ENCODE data around the gene RBM28.
"Not testable (repeated sequence)": the region's sequence is repeated elsewhere in the genome, so short reads cannot be mapped to it uniquely, and the experiment has no call there.

The RBM28 gene

DNA sequence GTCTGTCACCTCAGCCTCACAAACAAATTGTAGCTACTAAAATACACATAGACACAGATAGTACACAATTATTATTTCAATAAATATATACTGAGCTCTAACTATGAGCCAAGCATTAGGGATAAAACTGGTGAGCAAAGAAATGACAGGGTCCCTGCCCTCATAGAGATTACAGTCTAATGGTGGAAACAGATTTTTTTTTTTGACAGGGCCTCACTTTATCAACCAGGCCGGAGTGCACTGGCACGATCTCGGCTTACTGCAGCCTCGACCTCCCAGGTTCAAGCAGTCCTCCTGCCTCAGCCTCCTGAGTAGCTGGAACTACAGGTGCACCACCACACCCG, 695 bp upstream of the RBM28 start:
- no peak for DNase-seq

DNA sequence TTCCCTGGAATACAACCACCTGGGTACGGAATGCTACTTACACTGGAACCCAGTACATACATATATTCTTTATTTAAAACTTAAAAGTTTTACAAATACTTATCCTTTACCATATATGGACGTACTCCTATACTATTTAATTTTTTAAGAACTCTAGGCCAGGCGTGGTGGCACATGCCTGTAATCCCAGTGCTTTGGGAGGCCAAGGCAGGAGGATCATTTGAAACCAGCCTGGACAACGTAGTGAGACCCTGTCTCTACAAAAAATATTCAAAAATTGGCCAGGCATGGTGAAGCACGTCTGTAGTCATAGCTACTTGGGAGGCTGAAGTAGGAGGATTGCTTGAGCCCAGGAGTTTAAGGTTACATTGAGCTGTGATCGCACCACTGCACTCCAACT, 2.0 kb downstream of the RBM28 start:
- DNase-seq = no peak

DNA sequence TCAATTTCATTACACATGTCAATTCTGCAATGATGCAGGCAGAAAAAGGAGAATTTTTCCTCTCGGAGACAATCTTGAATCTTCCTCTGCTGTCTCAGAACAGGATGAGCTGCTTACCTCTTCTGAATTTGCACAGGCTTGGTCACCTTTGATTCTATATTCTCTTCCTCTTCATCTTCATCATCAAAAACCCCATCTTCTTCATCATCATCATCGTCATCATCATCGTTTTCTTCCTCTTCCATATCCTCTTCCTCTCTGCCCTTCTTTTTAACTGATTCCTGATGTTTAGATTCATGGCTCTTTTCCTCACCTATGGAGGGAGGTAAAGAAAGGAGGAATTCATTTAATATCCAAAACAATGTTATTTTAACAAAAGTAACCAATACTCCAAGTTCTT, 8.0 kb downstream of the RBM28 start:
- no peak for DNase-seq

DNA sequence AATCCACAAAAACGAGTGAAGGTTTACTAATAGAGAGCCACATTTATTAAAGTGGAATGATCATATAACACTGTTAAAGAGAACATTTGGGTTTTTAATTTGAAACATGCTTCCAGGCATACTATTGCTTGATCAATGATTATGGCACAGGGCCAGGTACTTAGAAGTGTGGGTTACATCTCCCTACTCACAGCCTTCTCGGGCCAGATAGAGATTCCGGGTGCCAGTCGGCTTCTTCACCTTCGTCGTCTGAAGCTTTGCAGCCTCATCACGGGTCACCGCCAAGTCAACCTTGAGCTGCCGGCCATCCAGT, 19.4 kb downstream of the RBM28 start:
- no peak for DNase-seq

DNA sequence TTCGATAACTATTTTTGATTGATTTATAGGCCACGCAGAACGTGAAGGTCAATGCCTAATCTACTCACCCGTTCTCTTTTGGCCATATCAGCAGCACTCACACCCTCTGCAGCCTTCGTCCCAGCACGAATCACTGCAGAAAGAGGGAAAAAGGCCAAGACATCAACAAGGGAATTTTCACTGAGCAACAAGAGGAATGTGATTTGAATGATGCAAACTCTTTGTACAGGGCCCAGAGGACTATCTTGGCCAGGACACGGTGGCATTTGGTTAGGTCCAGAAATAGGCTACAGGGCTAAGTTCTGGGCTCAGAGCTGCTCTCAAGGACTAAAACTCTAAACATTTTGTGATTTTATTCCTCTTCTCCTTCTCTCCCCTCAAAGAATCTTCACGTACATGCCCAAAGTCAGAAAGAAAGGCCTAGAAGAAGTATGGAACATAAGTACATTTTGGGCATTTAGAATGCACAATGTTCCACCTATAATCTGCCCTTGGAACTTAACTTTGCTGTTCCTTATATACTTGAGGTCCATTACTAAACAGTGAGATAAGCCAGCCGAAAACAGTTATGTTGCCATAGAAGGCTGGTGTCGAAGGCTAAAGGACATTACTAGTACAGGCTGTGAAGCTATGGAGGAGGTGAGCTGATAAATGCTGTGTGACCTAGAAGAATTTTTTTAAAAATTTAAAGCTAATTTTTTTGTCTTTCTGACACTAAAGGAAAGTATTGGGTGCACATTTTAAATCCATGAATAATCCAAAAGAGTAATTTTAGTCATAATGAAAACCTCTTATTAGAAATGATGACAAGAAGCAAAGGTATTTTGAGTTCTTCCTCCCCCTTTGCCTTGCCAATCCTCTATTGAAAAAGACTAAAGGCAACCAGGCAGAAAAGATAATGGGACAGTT, 20.0 kb downstream of the RBM28 start:
- no peak for DNase-seq

DNA sequence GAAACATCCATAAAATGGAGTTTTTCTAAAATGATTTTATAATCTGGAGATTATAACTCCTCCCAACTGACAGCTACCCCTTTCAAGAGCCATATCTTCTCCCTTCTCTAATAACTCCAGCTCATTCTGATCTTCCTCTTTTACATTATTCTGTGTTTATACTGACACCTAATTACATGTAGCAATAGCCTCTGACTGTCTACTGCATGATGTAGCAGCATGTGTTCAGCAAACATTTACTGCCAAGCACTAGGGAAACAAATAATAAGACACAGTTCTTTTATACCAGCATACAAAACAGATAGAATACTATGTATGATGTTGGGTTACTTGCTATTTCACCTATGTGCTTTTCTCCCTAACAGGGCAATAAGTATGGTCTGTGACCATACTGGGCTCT, 20.7 kb downstream of the RBM28 start:
- no peak for DNase-seq

DNA sequence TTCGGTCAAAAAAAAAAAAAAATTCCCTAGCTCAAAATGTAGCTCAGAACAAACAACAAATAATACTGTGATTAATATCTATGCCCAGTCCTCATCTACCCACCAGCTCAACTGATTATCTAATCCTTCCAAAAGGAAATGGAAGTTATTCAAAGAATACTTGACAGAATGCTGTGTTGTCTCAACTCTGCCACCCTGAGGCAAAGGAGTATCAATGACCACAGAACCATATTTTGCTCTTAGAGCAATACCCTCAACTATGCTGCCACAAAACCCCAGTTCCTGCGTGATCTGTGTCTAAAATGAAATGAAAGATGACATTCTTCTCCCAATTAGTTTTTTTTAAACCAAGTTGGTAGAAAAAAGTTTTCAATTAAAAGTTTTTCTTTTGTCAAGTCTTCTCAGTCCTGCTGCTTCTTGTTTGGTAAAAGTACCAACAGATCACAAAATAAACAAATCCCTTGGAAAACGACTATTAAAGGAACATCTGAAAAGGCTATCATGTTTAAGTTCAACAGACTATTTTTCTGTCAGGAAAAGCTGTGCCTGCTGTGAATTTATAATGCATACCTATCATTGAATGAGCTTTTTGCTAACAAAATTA, 21.6 kb downstream of the RBM28 start:
- peak; percentile 3 for DNase-seq

DNA sequence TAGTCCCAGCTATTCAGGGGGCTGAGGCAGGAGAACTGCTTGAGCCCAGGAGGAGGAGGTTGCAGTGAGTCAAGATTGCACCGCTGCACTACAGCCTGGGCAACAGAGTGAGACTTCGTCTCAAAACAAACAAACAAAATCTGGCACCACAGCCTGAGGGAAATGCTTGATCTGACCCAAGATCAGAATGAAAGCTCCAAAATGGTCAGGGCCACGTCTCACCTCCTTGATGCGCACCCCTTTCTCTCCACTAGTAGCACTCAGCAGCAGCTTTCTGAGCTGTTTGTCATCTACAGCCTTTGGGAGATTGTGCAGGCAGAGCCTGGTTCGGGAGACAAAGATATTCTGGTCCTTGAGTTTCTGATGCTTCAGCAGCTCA, 22.7 kb downstream of the RBM28 start:
- no peak for DNase-seq

DNA sequence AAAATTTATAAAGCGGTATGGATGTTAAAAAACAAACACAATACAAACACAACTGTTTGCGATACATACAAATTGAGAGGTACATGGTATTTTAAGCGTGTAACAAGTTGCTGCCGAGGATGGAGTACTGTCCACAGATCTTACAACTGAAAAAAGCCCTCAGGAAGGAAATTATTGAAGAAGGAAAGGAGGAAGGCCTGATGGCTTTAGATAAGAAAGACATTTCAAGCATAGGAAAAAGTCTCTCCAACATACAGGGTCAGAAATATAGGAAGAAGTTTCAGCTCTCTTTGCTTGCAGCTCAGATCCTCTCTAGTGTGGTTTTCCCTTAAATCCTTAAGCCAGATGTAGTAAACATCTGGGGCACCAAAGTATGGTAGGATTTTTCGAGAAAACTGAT, 25.0 kb downstream of the RBM28 start:
- no peak for DNase-seq

DNA sequence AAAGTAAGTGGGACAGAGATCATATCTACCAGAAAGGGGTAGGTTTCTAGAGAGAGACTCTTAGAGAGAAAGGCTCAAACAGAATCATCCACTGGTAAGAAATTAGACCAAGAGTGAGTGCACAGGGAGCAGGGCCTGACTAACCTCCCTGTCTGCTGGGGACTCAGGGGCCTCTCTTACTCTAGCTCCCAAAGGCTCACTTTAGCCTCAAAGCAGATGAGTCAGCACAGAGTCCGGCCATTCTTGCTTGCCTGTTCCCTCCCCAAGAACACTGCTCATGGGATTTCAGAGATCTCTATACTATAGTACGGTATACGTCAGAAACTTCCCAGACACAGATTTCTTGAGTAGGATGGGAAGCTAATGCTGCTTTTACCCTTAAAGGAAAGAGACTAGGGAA, 32.7 kb downstream of the RBM28 start:
- no peak for DNase-seq

DNA sequence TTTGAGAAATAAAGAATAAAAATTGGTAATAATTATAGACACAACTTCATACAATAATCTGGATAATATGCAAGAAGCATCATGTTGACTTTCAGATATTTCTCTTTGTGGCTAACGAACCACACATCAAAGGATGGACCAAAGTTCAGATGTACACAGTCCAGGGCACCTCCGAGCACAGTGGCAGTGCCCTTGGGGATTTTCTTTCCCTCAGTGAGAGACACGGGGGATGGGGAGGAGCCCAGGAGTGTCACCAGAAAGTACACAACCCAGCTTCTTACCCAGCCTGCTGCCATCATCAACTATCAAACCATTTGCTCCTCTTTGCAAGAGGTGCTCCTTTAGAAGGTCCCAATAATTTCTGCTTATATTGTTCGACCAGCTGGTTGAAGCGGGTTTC, 33.2 kb downstream of the RBM28 start:
- no peak for DNase-seq

DNA sequence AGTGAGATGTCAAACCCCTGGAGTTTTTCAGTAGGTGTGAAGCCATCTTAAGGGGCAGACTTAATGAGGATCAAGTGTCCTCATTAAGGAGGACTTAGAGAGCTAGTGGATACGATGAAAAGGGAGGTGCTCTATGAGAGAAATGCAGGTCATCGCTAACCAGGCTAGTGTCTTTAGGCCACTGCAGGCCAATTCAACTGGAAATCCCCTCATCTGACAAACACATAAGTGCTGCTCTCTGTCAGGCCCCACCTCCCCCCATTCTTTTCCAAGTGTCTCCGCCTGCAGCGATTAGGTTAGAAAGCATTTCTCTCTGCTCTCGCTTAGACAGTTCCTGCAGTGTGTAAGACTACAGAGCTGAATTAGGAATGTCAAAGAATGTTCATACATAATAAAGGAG, 33.7 kb downstream of the RBM28 start:
- no peak for DNase-seq

DNA sequence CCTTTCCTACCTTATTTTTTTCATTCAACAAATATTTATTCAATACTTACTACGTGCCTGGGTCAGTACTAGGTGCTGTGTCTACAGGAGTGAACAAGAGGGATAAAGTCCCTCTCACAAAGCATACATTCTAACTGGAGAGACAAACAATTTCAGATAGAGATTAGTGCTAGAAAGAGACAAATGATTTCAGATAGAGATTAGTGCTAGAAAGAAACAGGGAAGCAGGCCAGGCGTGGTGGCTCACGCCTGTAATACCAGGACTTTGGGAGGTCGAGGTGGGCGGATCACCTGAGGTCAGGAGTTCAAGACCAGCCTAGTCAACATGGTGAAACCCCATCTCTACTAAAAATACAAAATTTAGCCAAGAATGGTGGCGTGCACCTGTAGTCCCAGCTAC, 34.6 kb downstream of the RBM28 start:
- no peak for DNase-seq

DNA sequence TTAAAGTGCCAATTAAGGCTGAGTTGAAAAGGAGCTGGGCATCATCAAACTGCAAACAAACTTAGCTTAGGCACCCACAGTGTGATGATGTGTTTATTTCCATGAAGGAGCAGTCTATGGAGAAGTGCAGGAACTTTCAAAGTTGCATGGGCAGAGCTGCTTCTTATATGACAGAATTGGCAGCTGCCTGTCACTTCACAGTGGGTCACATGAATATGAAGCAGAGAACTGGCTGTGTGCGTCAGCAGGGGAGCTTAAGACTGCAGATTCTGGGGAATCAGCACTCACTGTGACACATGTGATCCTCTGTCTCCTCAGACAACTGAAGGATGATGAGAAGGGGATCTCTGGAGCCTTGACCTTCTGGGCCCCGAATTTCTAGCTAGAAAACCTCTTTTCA, 36.6 kb downstream of the RBM28 start:
- no peak for DNase-seq

DNA sequence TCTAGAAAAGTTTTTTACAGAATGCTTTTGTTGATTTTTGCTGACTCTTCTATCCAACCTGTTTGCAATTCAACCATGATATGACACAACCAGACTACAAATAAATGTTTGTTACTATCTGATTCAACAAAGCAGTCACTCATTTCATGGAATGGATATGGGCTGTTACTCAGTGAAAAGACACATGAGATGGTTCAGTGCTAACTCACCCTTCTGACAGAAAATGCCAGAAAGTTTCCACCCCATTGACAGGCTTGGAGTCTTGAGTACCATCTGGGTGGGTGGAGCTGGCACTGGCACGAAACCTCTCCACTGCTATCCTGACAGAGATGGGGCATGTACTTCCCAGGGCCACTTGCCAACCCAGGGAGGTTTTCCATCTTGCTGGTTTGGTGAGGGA, 39.5 kb downstream of the RBM28 start:
- peak; percentile 1 for DNase-seq

DNA sequence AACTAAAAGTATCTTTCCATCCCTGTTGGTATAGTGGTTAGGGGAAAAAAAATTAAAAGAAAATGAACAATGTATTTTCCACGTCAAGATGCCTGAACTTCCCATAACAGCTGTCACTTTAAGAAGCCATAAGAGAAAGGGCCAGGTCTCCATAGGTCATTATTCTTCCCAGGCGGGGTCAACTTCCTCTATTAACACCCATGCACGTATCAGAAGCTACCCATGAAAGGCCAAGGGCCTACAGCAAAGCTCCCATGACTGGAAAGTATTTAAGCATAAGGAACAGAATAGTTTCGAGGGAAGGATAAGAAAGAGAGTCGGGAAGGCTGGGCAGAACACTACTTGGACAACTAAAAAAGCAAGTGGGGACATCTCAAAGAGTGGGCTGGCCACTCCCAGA, 40.1 kb downstream of the RBM28 start:
- no peak for DNase-seq

DNA sequence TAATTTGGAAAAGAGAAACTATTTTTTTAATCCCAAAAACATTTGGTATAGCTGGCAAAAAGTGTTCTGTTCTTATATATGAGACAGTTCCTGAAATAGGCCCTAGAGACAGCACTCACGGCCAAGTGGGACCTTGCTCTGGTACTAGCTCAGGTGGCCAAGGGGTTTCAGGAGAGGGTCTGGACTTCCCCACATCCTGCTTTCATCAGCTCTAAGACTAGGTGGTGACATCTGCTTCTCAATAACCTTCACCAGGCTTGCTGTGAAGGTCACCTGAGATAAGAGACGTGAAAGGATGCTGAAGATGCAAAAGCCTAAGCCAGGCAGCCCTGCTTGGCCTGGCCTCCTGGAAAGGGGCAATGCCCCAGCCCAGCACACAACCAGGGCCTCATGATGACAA, 40.6 kb downstream of the RBM28 start:
- DNase-seq = no peak

DNA sequence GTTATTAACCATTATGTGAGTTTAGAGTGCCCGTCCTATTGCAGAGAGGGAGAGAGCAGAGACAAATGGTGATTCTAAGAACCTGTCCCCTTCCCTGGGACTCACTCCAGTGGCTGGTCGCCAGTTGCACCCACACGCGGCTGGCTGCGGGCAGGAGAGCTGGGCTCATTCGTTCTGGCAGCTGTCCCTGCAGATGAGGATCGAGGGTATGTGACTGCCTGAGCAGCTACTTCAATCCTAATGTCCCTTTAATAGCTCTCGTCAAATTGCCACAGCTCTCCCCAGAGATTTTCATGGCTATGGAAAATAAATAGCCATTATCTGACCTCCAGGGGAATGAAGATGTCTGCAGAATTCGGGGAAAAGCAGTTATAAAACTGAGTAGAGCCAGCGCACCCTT, 41.6 kb downstream of the RBM28 start:
- DNase-seq = no peak

DNA sequence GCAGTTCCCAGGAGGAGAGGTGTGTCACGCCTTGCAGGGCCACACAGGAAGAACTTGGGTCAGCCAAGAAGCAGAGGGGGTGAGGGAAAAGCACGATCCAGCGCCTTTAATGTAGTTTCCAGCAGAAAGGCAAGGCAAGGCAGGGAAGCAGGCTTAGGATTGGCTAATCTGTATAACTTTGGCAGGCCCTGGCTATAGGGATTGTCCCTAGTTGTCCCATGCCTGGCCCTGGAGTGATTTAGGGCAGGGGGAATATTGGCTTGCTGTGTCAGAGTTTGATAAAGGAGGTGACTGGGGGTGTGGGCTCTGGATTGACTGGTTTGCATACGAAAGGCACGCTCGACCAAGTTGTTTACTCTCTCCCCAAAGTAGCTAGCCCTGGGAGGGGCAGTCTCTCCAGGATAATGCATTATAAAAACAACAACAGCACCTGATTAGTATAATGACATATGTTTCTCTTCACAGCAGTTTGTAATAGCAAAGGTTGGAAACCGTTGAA, 44.5 kb downstream of the RBM28 start:
- DNase-seq = no peak

DNA sequence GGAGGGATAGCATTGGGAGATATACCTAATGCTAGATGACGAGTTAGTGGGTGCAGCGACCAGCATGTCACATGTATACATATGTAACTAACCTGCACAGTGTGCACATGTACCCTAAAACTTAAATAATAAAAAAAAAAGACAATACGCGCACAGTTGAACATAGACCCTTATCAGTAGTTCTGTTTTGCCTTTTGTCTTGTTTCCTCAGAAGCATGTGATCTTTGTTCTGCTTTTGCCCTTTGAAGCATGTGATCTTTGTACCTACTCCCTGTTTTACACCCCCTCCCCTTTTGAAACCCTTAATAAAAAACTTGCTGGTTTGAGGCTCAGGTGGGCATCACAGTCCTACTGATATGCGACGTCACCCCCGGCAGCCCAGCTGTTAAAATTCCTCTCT, 45.7 kb downstream of the RBM28 start:
- not testable (repeated sequence) for DNase-seq

DNA sequence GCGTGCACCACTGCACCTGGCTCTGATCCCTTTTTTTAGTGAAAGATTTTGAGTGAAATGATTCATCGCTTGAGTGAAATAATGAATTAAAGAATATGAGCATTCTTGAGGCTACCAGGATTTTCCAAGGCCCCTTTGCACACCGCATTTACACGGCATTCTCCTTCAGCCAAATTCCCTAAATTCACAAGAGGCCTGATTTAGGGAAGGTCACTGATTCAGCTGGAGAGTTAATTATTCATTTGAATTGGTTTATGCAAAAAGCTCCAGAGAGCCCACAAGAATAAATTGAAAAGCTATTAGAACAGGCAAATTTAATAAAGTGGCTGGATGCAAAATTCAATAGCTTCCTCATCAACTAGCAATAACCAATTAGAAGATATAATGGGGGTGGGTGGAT, 56.2 kb downstream of the RBM28 start:
- DNase-seq = no peak

DNA sequence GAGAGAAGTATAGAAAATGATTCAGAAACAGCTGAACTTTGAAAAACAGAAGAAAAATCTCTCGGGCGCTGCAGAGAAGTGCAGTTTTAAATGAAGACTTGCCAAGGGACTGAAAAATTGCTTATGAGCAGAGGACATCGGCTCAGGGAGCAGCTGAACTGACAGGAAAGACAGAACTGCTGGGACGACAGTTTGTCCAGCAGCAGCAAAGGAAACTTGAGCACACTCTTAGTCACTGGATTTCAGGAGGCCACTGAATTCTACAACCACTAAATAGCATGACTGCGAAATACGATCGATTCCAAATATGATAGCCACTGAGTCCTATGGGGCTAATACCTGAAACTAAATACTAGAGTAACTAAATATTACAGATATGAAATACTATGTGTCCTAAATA, 59.6 kb downstream of the RBM28 start:
- DNase-seq = no peak

DNA sequence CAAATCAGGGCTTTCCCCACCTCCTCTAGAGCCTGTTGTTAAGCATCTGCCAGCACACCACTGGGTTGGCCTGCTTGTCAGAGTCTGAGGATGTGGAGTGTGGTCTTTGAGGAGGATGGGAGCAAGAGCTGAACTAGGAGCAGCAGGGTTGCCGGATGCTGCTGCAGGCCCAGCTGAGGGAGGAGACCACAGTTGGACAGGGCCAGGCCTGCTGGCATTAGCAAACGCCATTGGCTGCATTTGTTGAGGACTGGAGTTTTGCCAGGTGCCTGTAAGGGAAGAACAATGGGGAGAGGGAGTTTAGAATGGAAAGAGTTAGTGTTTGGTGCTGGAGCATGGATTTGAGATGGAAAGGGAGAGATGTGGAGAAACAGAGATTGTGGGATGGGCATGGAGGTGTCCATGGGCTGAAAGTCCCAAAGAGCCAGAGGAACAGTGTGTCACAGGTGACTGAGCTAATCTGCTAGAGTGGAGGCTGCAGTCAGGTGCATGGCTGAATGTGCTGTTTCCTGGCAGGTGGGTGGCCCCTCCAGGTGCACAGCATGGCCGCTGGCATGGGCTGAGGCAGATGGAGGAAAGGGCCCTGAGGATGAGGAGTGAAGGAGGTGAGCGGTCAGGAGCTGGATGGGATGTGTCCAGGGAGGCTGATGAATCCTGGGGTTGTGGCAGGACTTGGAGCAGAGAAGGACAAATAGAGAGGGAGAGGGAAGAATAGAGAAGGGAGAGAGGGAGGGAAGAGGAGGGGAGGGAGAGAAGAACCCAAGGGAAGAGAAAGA, 61.9 kb downstream of the RBM28 start:
- DNase-seq = no peak

DNA sequence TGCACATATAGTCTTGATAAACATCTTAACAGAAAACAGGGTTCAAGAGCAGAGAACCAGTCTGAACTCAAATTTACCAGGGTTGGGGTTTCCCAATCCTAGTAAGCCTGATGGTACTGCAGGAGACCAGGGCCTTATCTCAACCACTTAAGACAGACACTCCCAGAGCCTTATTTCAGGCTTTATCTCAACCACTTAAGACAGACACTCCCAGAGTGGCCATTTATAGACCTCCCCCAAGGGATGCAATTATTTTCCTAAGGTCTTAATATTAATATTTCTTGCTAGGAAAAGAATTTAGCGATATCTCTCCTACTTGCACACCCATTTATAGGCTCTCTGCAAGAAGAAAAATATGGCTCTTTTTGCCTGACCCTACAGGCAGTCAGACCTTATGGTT, 63.3 kb downstream of the RBM28 start:
- DNase-seq = not testable (repeated sequence)

Data from NCI-H2171 (cell line).